AG08395 (cell line): ENCODE measurements around the gene HS6ST2.

Source experiments
- DNase-seq: peaks from one replicate; pipeline ENCODE4 v3.0.0; 2012; ENCODE audit warnings: mixed read lengths, low spot score

Gene HS6ST2

GRCh38 chrX:132795181-132795580 is 163.2 kb downstream of the HS6ST2 start:
- no peak for DNase-seq

GRCh38 chrX:132791714-132792113 is 166.7 kb downstream of the HS6ST2 start:
- DNase-seq: no peak

GRCh38 chrX:132790329-132790728 is 168.1 kb downstream of the HS6ST2 start:
- DNase-seq: no peak

GRCh38 chrX:132786217-132786616 is 172.2 kb downstream of the HS6ST2 start:
- no peak for DNase-seq

- DNase-seq: no peak
Measured at GRCh38 chrX:132778917-132779316, 179.5 kb downstream of the HS6ST2 start.

GRCh38 chrX:132776486-132777210 is 181.8 kb downstream of the HS6ST2 start:
- no peak for DNase-seq

- no peak for DNase-seq
Measured at GRCh38 chrX:132775263-132775823, 183.1 kb downstream of the HS6ST2 start.

- no peak for DNase-seq
Measured at GRCh38 chrX:132774010-132774714, 184.3 kb downstream of the HS6ST2 start.

GRCh38 chrX:132769609-132770008 is 188.8 kb downstream of the HS6ST2 start:
- DNase-seq: no peak

GRCh38 chrX:132766452-132766851 is 192.0 kb downstream of the HS6ST2 start:
- DNase-seq: no peak

GRCh38 chrX:132763528-132763927 is 194.9 kb downstream of the HS6ST2 start:
- DNase-seq: no peak

- no peak for DNase-seq
Measured at GRCh38 chrX:132758759-132759158, 199.7 kb downstream of the HS6ST2 start.

- no peak for DNase-seq
Measured at GRCh38 chrX:132757066-132757623, 201.3 kb downstream of the HS6ST2 start.

GRCh38 chrX:132756439-132756838 is 202.0 kb downstream of the HS6ST2 start:
- DNase-seq: no peak

GRCh38 chrX:132751063-132751690 is 207.3 kb downstream of the HS6ST2 start:
- no peak for DNase-seq

- DNase-seq: no peak
Measured at GRCh38 chrX:132750331-132751062, 207.9 kb downstream of the HS6ST2 start.

GRCh38 chrX:132749406-132749805 is 209.0 kb downstream of the HS6ST2 start:
- DNase-seq: no peak

GRCh38 chrX:132748909-132749308 is 209.5 kb downstream of the HS6ST2 start:
- no peak for DNase-seq

GRCh38 chrX:132748268-132748667 is 210.2 kb downstream of the HS6ST2 start:
- DNase-seq: no peak

- no peak for DNase-seq
Measured at GRCh38 chrX:132745593-132745992, 212.8 kb downstream of the HS6ST2 start.

- DNase-seq: no peak
Measured at GRCh38 chrX:132744470-132744869, 214.0 kb downstream of the HS6ST2 start.

GRCh38 chrX:132743086-132743485 is 215.3 kb downstream of the HS6ST2 start:
- no peak for DNase-seq
